HepG2 (cell line): ENCODE measurements around the gene LMNTD1.

Experiments used
- HOXA9 ChIP-seq: sonication (generic); formaldehyde crosslinking; IDR thresholded peaks from 2 replicates; pipeline ENCODE4 v1.8.1; 2022; ENCODE audit warnings: missing genetic modification reagents, mild to moderate bottlenecking, moderate library complexity, borderline replicate concordance
- ZNF687 ChIP-seq: sonication (generic); formaldehyde crosslinking; IDR thresholded peaks from 2 replicates; pipeline ENCODE4 v1.5.1; 2020; ENCODE audit warnings: mild to moderate bottlenecking, missing genetic modification reagents, moderate library complexity

DNA sequence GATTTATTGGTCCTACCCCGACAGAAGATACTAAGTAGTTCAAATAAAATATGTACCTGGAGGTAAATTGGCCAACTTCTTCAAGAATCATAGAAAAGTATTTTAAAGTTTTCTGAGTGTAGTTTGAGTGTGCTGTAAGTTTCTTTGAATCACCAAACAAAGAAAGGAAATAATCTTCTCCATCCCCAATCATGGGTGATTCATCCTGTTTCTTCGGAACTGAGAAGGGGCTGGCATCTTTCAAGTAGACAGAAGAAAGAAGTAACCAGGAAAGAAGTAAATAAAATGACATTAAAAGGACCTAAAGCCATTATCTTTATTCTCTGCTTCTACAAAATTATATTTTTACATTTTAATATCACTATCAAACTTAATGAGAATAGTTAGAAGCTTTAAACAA lies 6.8 kb downstream of the LMNTD1 start:
- TF ChIP-seq ZNF687 (CRISPR knock-in tag) (no peak), HOXA9 (CRISPR knock-in tag) (no peak)
